ENCODE results near the gene TMEM270.
"Not testable (repeated sequence)": the region's sequence is repeated elsewhere in the genome, so short reads cannot be mapped to it uniquely, and the experiment has no call there.

TMEM270 gene

DNA sequence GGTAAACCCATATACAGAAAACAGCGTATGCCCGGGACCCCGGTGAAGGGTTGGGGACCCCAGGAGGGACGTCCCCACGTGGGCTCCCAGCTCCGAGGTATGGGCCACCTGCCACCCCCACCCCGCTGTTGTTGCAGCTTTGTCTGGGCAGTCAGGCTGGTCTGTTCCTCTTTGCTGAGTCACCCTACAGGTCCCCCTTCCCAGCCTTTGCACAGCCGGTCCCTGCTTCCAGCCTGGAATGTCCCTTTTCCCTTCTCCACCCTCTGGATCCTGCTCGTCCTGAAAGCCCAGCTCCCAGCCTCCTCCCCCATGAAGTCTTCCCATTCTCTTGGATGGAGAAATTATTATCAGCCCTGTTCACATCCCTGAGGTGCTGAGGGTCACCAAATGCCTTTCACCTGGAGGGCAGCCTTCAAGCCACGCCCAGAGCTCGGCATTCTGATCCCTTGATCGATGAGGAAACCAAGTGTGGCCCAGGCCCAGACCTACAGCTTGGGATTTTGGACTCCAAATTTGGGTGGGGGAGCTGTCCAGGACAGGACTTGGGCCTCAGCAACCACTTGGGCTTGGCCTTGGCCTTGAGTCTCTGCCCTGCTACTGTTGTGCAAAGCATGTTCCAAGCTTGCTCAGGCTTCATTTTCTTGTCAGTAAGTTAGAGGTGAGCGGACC lies 27.6 kb upstream of the TMEM270 start:
- DNase-seq: no peak

DNA sequence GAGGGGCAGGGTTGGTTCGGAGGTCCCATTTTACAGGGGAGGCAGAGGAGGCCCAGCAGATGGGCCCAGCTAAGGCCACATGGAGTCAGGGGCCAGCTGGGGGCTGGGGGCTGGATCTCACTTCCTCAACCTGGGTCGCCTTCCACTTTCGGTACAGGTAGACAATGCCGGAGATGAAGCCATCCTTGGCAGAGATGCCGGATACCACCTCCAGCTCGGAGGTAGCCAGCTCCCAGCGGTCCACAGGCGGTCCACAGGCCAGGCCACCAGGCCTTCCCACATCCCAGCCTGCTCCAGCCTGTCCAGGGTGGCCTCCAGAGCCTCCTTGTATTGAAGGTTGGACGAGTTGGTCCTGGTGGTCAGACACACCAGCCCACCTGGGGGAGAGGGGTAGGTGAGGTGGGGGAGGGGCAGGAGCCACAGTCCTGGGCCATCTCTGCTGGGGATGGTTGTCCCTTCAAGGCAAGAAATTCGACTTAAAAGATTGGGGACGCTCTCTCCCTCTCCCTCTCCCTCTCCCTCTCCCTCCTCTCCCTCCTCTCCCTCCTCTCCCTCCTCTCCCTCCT lies 26.2 kb upstream of the TMEM270 start:
- no peak for DNase-seq

DNA sequence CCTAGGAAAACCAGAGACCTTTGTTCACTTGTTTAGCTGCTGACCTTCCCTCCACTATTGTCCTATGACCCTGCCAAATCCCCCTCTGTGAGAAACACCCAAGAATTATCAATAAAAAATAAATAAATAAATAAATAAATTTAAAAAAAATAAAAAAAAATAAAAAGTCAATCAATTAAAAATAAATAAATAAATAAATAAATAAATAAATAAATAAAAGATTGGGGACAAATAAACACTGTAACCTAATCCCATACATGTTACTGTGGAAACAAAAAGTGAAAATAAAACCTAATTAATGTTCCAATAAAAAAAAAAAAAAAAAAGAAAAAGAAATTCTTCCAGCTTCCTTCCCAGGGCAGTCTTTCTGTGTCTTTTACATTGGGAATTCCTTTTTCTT lies 23.8 kb upstream of the TMEM270 start:
- not testable (repeated sequence) for DNase-seq

DNA sequence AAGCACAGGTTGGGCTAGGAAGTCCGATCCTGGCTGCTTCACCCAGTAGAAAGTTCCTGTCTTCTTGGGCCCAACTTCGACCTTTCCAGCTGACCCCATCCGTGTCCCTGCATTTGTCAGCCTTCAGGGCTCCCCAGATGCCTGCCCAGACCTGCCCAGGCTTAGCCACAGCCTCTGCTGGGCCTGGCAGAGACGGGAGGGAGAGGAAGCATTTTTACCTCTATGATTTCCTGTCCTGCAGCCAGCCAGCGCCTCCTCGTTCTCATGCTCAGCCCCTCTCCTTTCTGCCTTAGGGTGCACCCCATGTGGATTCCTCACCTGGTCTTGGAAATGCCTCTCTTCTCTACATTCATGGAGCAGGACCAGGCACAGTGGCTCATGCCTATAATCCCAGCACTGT lies 22.3 kb upstream of the TMEM270 start:
- DNase-seq: no peak

DNA sequence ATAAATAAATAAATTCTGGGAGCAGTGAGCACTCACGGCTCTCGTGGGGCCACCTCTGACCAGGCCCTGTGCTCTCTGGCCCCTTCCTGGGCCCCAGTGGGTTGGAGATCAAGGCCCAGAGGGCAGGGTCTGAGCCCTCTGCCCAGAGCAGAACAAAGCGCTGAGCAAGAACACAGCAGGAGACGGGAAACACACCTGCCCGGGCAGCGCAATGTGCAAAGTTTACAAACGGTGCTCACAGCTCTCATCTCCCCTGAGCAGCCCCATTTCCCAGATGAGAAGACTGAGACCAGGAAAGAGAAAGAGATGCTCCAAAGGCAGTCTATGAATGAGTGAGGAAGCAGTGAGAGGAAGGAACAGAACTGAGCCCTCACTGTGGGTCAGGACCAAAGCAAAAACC lies 21.7 kb upstream of the TMEM270 start:
- no peak for DNase-seq

DNA sequence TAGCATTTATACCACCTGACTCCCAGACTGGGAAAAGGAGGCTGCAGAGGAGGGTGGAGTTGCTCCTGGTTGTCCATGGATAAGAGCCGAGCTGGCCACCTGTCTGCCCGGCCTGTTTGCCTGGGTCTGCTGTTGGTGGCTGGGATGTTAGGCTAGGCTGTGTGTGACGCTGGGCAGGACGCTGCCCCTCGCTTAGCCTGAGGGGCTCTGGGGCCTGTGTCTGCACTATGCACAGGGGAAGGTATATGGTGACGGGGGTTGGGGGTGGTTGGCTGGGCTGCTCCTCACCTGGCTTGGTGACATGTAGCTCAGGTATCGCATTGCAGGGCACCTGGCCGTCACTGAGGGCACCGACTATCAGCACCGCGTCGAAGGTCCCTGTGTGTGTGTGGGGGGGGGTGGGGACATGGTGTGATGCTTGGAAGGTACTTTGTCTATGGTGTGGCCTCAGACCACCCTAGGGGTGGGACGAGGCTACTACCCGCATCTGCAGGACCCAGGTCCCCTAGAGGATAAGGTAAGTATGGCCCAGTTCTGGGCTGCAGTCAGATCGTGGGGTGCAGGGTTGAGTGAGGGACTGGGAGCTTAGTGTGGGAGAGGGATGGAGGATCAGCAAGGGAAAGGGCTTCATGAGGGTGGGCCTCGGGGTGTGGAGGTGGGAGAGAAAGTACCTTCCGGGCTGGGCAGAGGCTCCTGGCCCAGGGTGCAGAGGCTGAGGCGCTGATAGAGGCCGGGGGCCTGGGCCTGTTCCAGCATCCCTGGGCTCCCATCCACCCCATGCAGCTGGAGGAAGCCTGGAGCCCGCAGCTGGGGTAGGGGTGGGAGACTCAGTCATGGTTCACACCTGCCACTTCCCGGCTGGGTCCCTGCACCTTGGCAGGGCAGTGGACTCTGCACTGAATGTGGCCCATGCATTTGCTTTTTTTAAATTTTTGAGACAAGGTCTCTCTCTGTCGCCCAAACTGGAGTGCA lies 20.9 kb upstream of the TMEM270 start:
- no peak for DNase-seq

DNA sequence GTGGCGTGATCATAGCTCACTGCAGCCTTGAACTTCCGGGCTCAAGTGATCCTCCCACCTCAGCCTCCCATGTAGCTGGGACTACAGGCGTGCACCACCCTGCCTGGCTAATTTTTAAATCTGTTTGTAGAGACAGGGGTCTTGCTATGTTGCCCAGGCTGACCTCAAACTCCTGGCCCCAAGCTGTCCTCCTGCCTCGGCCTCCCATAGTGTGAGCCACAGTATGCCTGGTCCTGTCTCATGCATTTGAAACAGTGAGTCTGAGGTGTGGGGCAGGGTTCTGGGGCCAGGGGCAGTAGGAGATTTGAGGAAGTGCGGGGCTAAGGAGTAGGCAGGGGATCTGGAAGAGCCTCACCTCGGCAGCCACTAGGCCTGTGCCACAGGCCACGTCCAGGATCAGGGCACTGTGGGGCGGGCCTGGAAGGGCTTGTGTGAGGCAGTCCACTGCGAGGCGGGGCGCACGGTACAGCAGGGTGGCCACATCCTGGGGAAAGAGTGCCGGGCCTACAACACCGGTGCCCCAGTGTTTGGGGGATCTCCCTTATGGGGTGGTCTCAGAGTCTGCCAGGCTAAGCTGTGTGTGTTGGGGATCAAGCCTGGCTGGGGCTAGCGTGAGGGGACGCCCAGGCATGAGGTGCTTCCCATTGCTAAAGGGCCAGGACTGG lies 20.1 kb upstream of the TMEM270 start:
- DNase-seq: no peak

DNA sequence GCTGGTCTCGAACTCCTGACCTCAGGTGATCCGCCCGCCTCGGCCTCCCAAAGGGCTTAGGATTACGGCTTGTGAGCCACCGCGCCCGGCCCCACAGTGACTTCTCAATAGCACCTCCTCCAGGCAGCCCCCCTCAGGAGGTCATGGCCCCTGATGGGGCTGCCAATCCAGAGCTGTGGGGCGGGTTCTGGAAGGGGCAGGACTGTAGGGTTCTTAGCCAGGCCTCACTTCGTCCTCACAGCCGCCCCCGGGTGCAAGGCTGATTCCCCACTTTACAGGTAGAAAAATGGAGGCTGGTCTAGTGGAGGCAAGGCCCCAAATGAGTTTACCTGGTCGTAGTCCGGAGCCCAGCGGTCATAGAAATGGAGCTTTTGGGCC lies 19.3 kb upstream of the TMEM270 start:
- no peak for DNase-seq

DNA sequence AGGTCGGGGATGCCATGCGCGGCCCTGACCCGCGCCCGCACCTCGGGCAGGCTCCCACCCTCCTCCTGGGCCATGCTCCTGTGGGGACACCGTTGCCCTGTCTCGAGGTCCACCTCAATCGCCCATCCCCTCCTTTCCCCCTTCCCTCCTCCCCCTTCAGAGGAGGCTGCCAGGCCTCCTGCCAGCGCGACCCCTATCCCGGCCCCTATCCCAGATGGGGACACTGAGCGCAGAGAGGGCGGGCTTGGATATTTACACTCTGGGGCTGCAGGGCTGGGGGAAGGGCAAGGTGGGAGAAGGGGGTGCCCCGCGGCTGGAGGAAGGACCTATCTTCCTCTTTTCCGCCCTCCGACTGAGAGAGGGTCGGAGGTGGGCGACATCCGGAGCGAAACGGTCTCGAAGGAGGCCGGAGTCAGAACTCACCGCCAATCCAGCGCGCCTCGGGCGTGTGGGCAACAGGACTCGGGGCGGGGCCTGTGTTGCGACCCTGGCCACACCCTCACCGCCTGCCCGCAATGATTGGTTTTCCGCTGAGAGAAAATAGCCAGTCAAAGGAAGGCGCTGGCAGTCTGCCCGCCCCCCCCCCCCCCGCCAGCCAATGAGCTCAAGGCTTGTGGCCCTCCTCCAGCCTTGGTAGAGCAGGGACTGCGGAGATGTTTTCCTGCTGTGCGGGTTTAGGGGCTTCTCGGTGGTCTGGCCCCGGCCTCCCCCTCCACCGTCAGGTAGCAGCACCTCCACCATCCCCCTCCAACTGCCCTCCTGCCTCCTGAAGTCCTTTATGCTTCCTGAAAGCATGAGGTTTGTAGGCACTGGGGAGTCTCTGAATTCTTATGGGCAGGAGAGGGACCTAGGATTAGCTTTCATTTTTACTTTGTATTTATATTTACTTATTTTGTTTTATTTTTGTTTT lies 18.6 kb upstream of the TMEM270 start, which contains the start of gene METTL27:
Gene METTL27, minus strand, starts transcription at position 450 of the 910 bp plus-strand sequence. Its CDS starts 376 bp downstream, at position 74.
- DNase-seq: peak; percentile 82

DNA sequence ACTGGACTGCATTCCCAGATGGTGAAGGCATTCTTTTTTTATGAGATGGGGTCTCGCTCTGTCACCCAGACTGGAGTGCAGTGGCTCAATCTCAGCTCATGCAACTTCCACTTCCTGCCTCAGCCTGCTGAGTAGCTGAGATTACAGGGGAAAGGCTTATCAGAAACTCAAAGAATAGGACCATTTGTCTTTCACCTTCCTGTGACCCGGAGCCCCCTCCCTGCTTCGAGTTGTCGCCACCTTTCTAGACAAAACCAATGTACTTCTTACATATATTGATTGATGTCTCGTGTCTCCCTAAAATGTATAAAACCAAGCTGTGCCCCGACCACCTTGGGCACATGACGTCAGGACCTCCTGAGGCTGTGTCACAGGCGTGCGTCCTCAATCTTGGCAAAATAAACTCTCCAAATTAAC lies 16.8 kb upstream of the TMEM270 start:
- DNase-seq: no peak

DNA sequence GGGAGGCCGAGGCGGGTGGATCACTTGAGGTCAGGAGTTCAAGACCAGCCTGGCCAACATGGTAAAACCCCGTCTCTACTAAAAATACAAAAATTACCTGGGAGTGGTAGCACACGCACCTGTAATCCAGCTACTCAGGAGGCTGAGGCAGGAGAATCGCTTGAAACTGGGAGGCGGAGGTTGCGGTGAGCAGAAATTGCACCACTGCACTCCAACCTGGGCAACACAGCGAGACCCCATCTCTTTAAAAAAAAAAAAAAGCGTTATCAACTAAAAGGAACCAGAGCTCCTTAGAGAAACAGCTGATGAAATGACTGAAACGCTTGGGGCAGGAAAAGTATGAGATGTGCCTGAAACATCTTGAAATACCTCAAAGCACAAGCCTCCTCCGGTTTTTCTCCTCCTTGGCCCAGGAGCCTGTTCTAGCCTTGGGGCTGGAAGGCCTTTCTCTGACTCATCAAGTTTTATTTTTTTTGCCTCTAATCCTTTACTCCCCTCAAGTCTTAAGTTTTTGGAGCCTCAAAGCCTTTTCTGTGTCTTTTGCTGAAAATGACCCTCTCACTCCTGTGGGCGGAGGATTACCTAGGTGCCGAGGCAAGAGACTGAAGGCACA lies 16.0 kb upstream of the TMEM270 start:
- no peak for DNase-seq

DNA sequence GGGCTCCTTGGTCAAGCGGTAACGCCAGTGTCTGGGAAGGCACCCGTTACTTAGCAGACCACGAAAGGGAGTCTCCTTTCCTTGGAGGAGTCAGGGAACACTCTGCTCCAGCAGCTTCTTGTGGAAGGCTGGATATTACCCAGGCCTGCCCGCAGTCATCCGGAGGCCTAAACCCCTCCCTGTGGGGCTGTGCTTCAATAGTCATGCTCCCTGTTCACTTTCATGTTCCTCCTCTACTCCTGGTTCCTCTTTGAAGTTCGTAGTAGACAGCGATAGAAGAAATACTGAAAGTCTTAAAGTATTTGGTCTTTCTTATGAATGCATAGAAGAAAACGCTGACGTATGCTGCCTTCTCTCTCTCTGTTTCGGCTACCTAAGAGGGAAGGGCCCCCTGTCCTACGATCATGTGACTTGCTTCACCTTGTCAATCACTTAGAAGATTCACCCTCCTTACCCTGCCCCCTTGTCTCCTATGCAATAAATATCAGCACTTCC lies 15.2 kb upstream of the TMEM270 start:
- not testable (repeated sequence) for DNase-seq

DNA sequence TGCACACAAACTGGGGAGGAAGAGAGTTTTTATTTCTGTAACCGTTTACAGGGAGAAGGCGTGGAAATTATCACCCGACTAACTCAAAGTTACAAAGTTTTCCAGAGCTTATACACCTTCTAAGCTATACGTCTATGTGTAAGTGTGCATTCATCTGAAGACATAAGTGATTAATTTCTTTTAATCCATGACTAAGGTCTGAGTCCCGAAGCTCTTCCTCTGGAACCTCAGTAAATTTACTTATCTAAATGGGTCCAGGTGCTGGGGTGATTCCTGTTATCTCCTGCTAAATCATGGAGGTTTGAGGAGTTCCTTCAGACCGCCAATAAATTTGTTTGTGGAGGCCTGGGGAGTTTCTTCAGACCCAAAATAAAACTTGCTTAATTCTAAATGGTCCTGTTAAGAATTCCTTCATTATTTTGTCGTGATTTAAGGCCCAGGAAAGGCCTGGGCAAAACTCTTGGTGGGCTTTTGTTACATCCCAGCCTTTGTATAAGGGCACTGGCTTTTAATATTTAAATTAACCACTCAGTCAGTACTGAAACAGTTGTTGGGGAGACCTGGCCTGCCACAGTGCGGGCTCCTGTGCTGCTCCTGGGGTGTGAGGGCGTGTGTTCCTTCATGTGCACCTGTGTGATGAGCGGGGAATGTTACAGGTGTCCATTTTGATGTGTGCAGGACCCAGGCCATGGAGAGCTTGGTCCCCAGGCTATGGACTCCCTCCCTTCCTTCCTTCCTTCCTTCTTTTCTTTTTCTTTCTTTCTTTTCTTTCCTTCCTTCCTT lies 12.8 kb upstream of the TMEM270 start:
- DNase-seq: no peak

DNA sequence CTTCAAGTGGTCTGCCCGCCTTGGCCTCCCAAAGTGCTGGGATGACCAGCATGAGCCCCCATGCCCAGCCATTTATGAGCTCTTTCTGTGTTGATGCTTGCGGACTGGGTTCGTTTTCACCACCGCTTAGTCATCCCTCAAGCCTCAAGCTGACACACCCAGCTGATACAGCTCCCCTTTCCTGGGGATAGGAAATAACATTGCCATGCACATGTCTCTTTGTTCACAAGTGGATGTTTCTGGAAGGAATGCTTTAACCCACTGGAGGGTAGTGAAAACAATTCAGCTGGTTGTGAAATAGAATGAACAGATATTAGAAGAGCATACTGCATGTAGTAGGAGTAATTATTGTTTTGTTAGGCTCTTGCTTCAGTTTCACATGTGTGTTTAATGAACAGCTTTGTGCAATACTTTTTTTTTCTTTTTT lies 10.2 kb upstream of the TMEM270 start:
- DNase-seq: no peak

DNA sequence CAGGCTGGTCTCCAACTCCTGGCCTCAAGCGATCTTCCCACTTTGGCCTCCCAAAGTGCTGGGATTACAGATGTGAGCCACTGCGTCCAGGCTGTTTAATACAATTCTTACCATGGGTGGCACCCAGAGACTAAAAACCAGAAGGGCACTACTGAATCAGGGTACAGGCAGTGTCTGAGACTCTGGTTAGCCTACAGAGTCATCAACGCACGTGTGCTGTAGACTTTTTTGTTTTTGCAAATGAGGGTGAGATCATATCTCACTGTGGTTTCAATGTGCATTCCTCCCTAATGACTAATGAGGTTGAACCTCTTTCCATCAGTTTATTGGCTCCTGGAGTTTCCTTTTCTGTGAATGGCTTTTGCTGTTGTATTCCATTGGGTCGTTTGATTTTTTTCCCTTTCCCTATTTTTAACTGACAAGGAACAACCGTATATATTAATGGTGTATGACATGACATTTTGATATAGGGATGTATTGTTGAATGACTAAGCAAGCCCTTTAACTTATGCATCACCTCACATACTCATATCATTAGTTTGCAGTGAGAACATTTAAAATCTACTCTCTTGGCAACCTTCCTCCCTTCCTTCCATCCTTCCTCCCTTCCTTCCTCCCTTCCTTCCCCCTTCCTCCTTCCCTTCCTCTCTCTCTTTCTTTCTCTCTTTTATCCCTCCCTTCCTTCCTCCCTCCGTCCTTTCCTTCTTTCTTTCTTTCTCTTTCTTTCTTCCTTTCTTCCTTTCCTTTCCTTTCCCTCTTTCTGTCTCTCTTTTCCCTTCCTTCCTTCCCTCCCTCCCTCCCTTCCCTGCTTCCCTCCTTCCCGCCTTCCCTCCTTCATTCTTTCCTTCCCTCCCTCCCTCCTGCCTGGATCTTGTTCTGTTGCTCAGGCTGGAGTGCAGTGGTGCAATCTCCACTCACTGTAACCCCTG lies 9.3 kb upstream of the TMEM270 start:
- DNase-seq: no peak

DNA sequence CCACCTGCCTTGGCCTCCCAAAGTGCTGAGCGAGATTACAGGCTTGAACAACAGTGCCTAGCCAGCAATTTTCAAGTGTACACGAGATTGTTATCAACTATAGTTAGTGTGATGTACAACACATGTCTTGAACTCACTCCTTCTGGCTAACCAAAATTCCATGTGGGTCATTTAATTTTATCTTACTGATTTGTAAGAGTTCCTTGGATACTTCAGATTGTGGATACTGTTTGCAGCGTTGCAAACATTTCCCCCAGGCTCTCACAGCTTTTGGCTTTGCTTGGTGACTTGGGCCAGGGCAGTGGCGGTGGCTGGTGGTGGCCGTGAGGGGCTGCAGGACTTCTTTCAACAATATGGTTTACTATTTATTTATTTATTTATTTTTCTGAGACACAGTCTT lies 8.5 kb upstream of the TMEM270 start:
- DNase-seq: no peak

DNA sequence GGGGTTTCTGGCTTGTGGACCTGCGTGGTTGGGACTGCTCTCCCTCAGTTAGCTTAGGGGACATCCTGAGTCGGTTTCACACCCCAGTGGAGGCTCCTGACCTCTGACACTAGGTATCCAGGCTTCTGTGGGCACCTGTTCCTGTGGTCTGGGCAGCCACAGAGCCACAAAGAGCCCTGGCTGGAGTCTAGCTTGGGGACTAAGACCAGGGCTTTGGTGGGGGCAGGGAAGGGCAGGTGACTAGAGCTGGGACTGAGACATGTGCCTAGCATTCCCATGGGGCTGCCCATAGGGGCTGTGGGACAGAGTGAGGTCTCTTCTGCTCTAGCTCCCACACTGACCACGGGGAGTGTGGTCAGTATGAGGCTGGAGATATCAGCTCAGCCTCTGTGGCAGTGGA lies 4.0 kb upstream of the TMEM270 start:
- DNase-seq: no peak

DNA sequence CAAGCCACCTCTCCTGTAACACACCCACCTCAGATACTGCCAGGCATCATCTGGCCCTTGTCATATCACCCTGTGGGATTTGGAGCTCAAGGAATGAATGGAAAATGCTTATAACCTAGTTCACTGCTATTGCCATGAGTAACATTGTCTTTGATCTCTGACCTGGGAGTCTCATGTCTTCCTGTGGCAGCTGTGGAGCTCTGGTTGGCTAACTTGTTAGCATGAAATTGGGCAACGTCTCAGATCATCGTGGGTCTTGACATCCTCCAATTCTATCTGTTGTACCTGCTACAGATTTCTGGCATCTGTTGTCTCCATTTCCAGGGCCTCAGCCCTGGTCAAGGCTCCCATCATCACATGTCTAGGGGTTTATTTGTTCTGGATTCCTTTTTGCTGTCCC lies 2.2 kb upstream of the TMEM270 start:
- DNase-seq: no peak

DNA sequence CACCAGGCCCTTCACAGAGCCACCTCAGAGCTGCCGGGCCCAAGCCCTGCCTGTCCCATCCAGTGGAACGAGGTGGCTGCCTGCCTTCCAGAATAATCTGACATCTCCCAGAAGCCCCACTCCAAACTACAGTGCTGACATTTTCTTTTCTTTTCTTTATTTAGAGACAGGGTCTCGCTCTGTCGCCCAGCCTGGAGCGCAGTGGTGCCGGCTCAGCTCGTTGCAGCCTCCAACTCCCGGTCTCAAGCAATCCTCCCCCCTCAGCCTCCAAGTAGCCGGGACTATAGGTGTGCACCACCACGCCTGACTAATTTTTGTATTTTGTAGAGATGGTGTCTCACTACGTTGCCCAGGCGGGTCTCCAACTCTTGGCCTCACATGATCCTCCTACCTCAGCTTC lies 346 bp downstream of the TMEM270 start:
- DNase-seq: no peak

Data from NCI-H187 treated with DMSO at 0.1 percent for 48 hours (cell line).